Endothelial cell of umbilical vein (primary cell): ENCODE measurements around the gene SETBP1.

Experiments
- EZH2 ChIP-seq: IDR thresholded peaks from 2 replicates; pipeline ENCODE4 v1.6.1; 2012; ENCODE audit warnings: borderline replicate concordance, low read depth, mild to moderate bottlenecking, moderate library complexity, low read length, inconsistent platforms; ENCODE audit not compliant: severe bottlenecking
- FOS ChIP-seq: IDR thresholded peaks from 2 replicates; pipeline ENCODE4 v1.6.1; 2011; ENCODE audit warnings: mild to moderate bottlenecking, low read length, moderate library complexity, borderline replicate concordance; ENCODE audit not compliant: insufficient read depth
- JUN ChIP-seq: IDR thresholded peaks from 2 replicates; pipeline ENCODE4 v1.6.1; 2011; ENCODE audit warnings: borderline replicate concordance, low read depth; ENCODE audit not compliant: insufficient read length, insufficient read depth
- MYC ChIP-seq: IDR thresholded peaks from one replicate; pipeline ENCODE4 v1.6.1; 2011; ENCODE audit warnings: mild to moderate bottlenecking, low read depth, low read length
- POLR2A ChIP-seq: IDR thresholded peaks from 2 replicates; pipeline ENCODE4 v1.6.1; 2012; ENCODE audit warnings: low read depth, mild to moderate bottlenecking, control low read depth, low read length
- POLR2AphosphoS5 ChIP-seq: IDR thresholded peaks from 2 replicates; pipeline ENCODE4 v1.6.1; 2012; ENCODE audit warnings: low read depth, mild to moderate bottlenecking, control low read depth, low read length, moderate library complexity; ENCODE audit not compliant: insufficient read depth
- TF ChIP-seq, protein P1 (sequence below), 2 donors: IDR thresholded peaks; 1 replicate in 1 of 2; 2 replicates in 1 of 2; pipeline ENCODE4 v1.5.1; 2011; ENCODE audit warnings: low read length in 2 of 2, mild to moderate bottlenecking in 2 of 2, moderate library complexity in 2 of 2, control low read depth in 1 of 2, inconsistent platforms in 1 of 2, low read depth in 1 of 2; ENCODE audit not compliant: insufficient read depth in 1 of 2; ENCODE audit errors: extremely low read depth in 1 of 2
- TF ChIP-seq, protein P2 (sequence below): IDR thresholded peaks from 2 replicates; pipeline ENCODE4 v1.6.1; 2011; ENCODE audit not compliant: insufficient read depth, insufficient read length

DNA sequence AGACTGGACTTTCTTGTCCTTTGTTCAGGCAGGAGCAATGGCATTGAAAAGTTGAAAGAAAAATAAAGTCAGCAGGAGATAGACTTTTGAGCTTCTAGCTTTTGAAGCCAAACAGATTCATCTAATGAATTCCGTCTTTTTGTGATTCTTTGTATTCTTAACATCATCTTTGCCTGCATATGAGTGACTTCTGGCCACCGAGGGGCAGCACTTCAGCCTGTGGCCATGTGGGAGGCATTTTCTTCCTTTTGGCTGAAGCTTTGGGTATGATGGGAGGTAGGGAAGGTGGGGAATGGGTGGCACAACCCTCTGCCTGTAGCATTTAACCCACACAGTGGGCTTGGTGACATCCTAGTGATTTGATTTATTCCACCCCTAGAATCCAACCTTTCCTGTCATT, 220.6 kb downstream of the SETBP1 start:
- TF ChIP-seq POLR2A (no peak), POLR2AphosphoS5 (no peak), EZH2 (no peak), MYC (no peak), JUN (no peak), FOS (no peak)
- TF ChIP-seq, protein P1, sequence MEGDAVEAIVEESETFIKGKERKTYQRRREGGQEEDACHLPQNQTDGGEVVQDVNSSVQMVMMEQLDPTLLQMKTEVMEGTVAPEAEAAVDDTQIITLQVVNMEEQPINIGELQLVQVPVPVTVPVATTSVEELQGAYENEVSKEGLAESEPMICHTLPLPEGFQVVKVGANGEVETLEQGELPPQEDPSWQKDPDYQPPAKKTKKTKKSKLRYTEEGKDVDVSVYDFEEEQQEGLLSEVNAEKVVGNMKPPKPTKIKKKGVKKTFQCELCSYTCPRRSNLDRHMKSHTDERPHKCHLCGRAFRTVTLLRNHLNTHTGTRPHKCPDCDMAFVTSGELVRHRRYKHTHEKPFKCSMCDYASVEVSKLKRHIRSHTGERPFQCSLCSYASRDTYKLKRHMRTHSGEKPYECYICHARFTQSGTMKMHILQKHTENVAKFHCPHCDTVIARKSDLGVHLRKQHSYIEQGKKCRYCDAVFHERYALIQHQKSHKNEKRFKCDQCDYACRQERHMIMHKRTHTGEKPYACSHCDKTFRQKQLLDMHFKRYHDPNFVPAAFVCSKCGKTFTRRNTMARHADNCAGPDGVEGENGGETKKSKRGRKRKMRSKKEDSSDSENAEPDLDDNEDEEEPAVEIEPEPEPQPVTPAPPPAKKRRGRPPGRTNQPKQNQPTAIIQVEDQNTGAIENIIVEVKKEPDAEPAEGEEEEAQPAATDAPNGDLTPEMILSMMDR (IDR thresholded peaks at IDR 0.05; ENCODE audit: extremely low read depth in 1 of 2, insufficient read depth in 1 of 2, low read depth in 1 of 2, low read length in 2 of 2), result no peak
- TF ChIP-seq, protein P2, sequence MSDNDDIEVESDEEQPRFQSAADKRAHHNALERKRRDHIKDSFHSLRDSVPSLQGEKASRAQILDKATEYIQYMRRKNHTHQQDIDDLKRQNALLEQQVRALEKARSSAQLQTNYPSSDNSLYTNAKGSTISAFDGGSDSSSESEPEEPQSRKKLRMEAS, result no peak
